ENCODE results near the gene FN3KRP. TPM values are rescaled to one million over a fixed set of nuclear protein-coding genes. Genes with fewer than 3 reads are reported as not detected.

Gene FN3KRP
- total RNA-seq, 2 experiments from 2014 or later: 34.8 to 35.3 TPM

GRCh38 chr17:82679586-82680465 lies 36.7 kb upstream of the FN3KRP start:
- Mint-ChIP-seq H3K4me3 (no peak overlapping the region), H3K36me3 (peaks cover 4% of the 10 kb centered on the region)
- no peak for ATAC-seq

DNA sequence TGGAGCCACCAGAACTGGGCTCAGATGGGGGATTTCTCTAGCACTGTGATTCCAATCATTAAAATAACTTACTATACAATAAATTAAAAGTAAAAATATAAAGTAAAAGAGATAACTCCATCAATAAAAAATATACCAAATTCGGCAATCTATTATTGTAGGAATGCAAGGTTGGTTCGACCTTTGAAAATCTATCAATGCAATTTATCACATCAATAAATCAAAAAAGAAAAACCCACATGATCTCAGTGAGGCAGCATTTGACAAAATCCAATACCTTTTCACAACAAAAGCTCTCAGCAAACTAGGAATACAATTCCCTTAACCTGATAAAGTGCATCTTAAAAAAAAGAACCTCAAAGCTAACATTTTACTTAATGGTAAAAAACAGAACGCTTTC lies 35.0 kb upstream of the FN3KRP start:
- ATAC-seq: no peak
- H3K36me3 Mint-ChIP-seq: peaks cover 4% of the 10 kb centered on the region
- H3K9me3 Mint-ChIP-seq (ENCODE audit: low read depth): peaks cover 6% of the 10 kb centered on the region
- H3K4me1 Mint-ChIP-seq: no peaks in the 10 kb centered on the region
- CTCF ChIA-PET: no interaction called here
- H3K4me3 Mint-ChIP-seq: no peak overlapping the region
- H3K27ac Mint-ChIP-seq: no peak overlapping the region
- no peak for DNase-seq
- no peaks in the 10 kb centered on the region for H3K27me3 Mint-ChIP-seq

More at GRCh38 chr17:82679586-82680465, 36.7 kb upstream of the FN3KRP start:
- H3K9me3 Mint-ChIP-seq (ENCODE audit: low read depth): peaks cover 6% of the 10 kb centered on the region
- DNase-seq: no peak
- H3K27ac Mint-ChIP-seq: no peak overlapping the region
- H3K27me3 Mint-ChIP-seq: no peaks in the 10 kb centered on the region
- H3K4me1 Mint-ChIP-seq: no peaks in the 10 kb centered on the region
- CTCF ChIA-PET: no interaction called here

DNA sequence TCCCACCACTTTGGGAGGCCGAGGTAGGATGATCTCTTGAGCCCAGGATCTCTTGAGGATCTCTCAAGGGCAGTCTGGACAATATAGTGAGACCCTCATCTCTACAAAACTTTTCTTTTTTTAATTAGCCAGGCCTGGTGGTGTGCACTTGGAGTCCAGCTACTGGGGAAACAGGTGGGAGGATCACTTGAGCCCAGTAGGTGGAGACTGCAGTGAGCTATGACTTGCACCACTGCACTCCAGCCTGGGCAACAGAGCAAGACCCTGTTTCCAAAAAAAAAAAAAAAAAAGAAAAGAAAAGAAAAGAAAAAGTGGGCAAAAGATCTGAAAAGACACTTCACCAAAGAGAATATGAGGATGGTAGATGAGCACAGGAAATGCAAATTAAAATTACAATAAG lies 33.0 kb upstream of the FN3KRP start:
- ATAC-seq: no peak
- no peaks in the 10 kb centered on the region for H3K4me1 Mint-ChIP-seq
- no peak for DNase-seq
- H3K9me3 Mint-ChIP-seq (ENCODE audit: low read depth): peaks cover 6% of the 10 kb centered on the region
- H3K4me3 Mint-ChIP-seq: no peak overlapping the region
- peaks cover 4% of the 10 kb centered on the region for H3K36me3 Mint-ChIP-seq
- CTCF ChIA-PET: no interaction called here
- no peak overlapping the region for H3K27ac Mint-ChIP-seq
- H3K27me3 Mint-ChIP-seq: no peaks in the 10 kb centered on the region

DNA sequence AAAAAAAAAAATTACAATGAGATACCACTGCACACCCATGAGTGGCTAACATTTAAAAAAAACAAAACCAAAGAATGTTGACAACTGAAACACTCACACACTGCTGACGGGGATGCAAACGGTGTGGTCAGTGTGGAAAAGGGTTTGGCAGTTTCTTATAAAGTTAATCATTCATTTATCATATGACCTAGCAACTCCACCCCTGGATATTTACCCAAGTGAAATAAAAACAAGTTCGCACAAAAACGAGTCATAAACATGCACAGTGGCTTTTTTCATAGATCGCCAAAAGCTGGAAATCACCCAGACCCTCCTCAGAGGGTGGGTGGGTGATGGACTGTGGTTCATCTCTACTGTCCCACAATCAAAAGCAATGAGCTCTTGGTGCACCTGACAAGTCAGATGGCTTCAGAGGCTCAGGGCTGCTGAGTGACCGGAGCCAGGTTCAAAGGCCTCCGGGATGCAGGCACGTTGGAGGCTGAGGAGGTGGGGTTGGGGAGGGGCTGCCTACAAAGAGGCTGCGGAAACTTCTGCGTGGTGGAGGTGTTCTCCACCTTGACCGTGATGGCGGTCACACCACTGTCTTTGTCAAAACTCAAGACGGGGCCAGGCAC lies 32.2 kb upstream of the FN3KRP start:
- H3K4me1 Mint-ChIP-seq: no peaks in the 10 kb centered on the region
- H3K27me3 Mint-ChIP-seq: no peaks in the 10 kb centered on the region
- no peak overlapping the region for H3K27ac Mint-ChIP-seq
- DNase-seq (no peak), ATAC-seq (no peak)
- no peak overlapping the region for H3K4me3 Mint-ChIP-seq
- peaks cover 6% of the 10 kb centered on the region for H3K9me3 Mint-ChIP-seq (ENCODE audit: low read depth)
- peaks cover 4% of the 10 kb centered on the region for H3K36me3 Mint-ChIP-seq
- CTCF ChIA-PET: no interaction called here

DNA sequence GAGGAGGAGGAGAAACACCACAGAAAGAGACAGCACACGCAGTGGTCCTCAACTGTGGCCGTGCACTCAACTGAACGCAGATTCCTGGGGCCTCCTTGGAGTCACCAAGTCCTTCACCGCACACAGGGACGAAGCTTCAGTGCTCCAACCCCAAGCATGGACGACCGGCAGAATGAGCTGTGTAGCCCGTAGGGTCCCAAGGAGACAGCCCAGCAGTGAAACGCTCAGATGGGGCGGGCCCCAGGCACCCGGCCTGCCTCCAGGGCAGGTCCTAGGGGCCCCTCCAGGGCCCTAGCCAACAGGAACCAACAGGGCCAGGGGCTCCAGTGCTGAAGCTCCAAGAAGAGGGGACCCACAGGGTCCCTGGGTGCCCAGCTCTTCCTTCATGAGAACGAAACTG lies 31.2 kb upstream of the FN3KRP start:
- H3K4me1 Mint-ChIP-seq: no peaks in the 10 kb centered on the region
- no peak for ATAC-seq

DNA sequence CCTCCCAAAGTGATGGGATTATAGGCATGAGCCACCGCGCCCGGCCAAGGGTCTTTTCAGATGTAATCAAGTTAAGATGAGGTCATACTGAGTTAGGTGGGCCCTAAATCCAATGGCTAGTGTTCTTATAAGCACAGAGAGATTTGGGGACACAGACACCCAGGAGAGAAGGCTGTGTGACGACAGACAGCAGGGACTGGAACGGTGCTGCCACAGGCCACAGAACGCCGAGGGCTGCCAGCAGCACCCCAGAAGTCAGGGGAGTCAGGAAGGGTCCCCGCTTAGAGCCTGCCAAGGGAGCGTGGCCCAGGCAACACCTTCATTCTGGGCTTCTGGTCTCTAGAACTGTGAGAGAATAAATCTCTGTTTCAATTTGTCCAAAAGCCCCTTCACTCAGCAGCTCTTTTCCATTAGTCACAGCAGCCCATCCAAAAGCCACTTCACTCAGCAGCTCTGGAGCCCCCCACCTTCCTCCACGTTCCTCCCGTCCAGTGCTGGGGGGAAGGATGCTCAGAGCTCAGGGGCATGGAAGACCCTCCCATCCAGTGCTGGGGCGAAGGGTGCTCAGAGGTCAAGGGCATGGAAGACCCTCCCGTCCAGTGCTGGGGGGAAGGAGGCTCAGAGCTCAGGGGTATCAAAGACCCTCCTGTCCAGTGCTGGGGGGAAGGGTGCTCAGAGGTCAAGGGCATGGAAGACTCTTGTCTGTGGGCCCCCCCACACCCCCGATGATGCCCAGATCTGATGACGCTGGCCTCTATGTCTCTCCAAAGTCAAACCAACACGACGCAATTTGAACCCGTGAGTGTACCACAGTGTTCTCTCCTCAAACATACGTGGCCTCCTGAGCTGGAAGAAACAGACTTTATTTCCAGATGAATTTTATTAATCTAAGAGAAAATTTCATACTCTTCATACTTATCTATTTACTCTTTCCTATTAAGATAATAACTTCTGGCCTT lies 29.9 kb upstream of the FN3KRP start:
- DNase-seq: no peak
- Mint-ChIP-seq H3K36me3 (peaks cover 4% of the 10 kb centered on the region), H3K9me3 (ENCODE audit: low read depth) (peaks cover 4% of the 10 kb centered on the region), H3K27me3 (no peaks in the 10 kb centered on the region), H3K4me3 (no peak overlapping the region), H3K4me1 (no peaks in the 10 kb centered on the region), H3K27ac (no peak overlapping the region)
- ATAC-seq: no peak
- CTCF ChIA-PET: interaction anchor here (1.0 kb wide), 1 partner anchor 19 kb away, joined by 3 read pairs; no protein-coding TSS in a partner anchor

More for the DNA sequence above, 31.2 kb upstream of the FN3KRP start:
- no peaks in the 10 kb centered on the region for H3K27me3 Mint-ChIP-seq
- no peak overlapping the region for H3K27ac Mint-ChIP-seq
- H3K36me3 Mint-ChIP-seq: peaks cover 4% of the 10 kb centered on the region
- no peak for DNase-seq
- CTCF ChIA-PET: no interaction called here
- H3K4me3 Mint-ChIP-seq: no peak overlapping the region
- H3K9me3 Mint-ChIP-seq (ENCODE audit: low read depth): peaks cover 6% of the 10 kb centered on the region

- no peaks in the 10 kb centered on the region for H3K9me3 Mint-ChIP-seq (ENCODE audit: low read depth)
- H3K27me3 Mint-ChIP-seq: no peaks in the 10 kb centered on the region
- DNase-seq: no peak
- no peak overlapping the region for H3K27ac Mint-ChIP-seq
- no peak for ATAC-seq
- H3K4me3 Mint-ChIP-seq: no peak overlapping the region
- H3K36me3 Mint-ChIP-seq: no peaks in the 10 kb centered on the region
- no peaks in the 10 kb centered on the region for H3K4me1 Mint-ChIP-seq
- CTCF ChIA-PET: no interaction called here
Observed at GRCh38 chr17:82687375-82687861, 29.1 kb upstream of the FN3KRP start.

DNA sequence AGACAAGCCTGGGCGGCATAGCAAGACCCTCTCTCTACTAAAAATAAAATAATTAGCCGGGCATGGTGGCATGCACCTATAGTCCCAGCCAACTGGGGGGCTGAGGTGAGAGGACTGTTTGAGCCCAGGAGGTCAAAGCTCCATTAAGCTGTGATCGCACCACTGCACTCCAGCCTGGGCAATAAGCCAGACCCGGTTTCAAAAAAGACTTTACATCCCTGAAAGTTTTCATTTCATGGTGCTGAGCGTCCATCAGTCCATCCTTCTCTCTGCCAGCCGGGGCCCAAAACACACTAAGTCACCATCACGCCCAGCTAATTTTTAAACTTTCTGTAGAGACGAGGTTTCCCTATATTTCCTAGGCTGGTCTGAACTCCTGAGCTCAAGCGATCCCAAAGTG lies 28.6 kb upstream of the FN3KRP start:
- H3K36me3 Mint-ChIP-seq: no peaks in the 10 kb centered on the region

GRCh38 chr17:82689077-82689476 lies 27.4 kb upstream of the FN3KRP start:
- H3K4me1 Mint-ChIP-seq: no peaks in the 10 kb centered on the region
- peaks cover 2% of the 10 kb centered on the region for H3K9me3 Mint-ChIP-seq (ENCODE audit: low read depth)
- H3K27me3 Mint-ChIP-seq: no peaks in the 10 kb centered on the region
- ATAC-seq: no peak
- peaks cover 2% of the 10 kb centered on the region for H3K36me3 Mint-ChIP-seq
- H3K4me3 Mint-ChIP-seq: no peak overlapping the region
- no peak overlapping the region for H3K27ac Mint-ChIP-seq
- CTCF ChIA-PET: interaction anchor here (0.8 kb wide), 1 partner anchor 86 kb away, joined by 3 read pairs; no protein-coding TSS in a partner anchor
- DNase-seq: no peak

More for the DNA sequence above, 28.6 kb upstream of the FN3KRP start:
- no peak overlapping the region for H3K4me3 Mint-ChIP-seq
- no peaks in the 10 kb centered on the region for H3K9me3 Mint-ChIP-seq (ENCODE audit: low read depth)
- DNase-seq (no peak), ATAC-seq (no peak)
- CTCF ChIA-PET: no interaction called here
- no peaks in the 10 kb centered on the region for H3K4me1 Mint-ChIP-seq
- H3K27ac Mint-ChIP-seq: no peak overlapping the region
- no peaks in the 10 kb centered on the region for H3K27me3 Mint-ChIP-seq

DNA sequence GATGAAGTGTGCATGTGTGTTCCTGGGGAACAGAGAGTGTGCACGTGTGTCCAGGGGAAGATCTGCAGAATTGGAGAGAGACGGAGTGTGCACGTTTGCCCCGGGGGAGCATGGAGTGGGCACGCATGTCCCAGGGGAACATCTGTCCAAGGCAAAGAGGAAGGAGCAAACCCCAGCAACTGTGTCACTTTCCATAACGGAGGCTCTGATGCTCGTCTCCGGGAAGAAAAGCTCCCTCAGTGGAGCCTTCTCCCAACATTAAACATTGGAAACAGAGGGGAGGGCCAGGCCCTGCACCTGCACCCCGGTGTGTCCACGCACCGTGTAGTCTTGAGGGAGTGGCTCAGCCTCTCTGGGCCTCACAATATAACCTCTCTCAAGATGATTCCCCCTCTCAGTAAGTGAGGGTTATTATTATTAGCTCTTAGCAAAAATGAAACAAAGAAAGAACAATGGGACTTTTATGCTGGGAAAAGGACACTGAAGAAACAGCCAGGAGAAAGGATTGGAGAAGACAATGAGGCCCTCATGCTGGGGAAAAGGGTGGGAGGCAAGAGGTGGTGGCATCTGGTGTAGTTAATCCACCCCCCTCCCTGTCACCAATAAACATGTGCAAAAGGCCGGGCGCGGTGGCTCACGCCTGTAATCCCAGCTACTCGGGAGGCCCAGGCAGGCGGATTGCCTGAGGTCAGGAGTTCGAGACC lies 25.6 kb upstream of the FN3KRP start:
- DNase-seq: no peak
- Mint-ChIP-seq H3K4me3 (no peak overlapping the region), H3K36me3 (peaks cover 8% of the 10 kb centered on the region), H3K4me1 (no peaks in the 10 kb centered on the region), H3K27ac (no peak overlapping the region), H3K9me3 (ENCODE audit: low read depth) (peaks cover 13% of the 10 kb centered on the region), H3K27me3 (no peaks in the 10 kb centered on the region)
- ATAC-seq: no peak
- CTCF ChIA-PET: no interaction called here

- ATAC-seq (no peak), DNase-seq (no peak)
- CTCF ChIA-PET: no interaction called here
- Mint-ChIP-seq H3K9me3 (ENCODE audit: low read depth) (peaks cover 15% of the 10 kb centered on the region), H3K27ac (no peak overlapping the region), H3K4me3 (no peak overlapping the region), H3K4me1 (no peaks in the 10 kb centered on the region), H3K36me3 (peaks cover 10% of the 10 kb centered on the region), H3K27me3 (peaks cover 1% of the 10 kb centered on the region)
Observed at GRCh38 chr17:82691714-82692113, 24.8 kb upstream of the FN3KRP start.

DNA sequence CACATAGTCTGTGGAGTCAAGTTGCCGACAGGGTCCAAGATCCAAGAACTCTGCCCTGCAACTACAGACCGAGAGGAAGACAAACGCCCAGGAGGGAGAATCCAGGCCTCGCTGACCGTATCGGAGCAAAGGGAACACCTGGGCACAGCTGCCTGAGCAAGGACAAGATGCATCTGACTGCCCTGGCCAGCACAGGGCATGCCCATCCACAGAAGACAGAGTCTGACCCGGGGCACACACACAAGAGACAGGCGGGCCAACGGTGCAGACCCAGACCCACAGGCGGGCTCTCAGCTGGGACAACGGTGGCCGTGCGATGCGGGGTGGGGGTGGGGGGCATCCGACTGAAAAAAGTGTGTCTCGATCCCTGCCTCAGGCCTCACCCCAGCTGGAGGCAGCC lies 24.2 kb upstream of the FN3KRP start:
- Mint-ChIP-seq H3K36me3 (peaks cover 10% of the 10 kb centered on the region), H3K9me3 (ENCODE audit: low read depth) (peaks cover 15% of the 10 kb centered on the region), H3K4me1 (peaks cover 2% of the 10 kb centered on the region), H3K4me3 (no peak overlapping the region), H3K27me3 (peaks cover 7% of the 10 kb centered on the region), H3K27ac (no peak overlapping the region)
- ATAC-seq (no peak), DNase-seq (no peak)
- CTCF ChIA-PET: no interaction called here

All from activated CD8-positive, alpha-beta memory T cell treated with anti-CD3 and anti-CD28 coated beads, Interleukin-2, amount 10 ng/mL, durations not matched to agents 7 days and 5 days (primary cell).